Measurements from ENCODE around the gene ANAPC15.

DNA sequence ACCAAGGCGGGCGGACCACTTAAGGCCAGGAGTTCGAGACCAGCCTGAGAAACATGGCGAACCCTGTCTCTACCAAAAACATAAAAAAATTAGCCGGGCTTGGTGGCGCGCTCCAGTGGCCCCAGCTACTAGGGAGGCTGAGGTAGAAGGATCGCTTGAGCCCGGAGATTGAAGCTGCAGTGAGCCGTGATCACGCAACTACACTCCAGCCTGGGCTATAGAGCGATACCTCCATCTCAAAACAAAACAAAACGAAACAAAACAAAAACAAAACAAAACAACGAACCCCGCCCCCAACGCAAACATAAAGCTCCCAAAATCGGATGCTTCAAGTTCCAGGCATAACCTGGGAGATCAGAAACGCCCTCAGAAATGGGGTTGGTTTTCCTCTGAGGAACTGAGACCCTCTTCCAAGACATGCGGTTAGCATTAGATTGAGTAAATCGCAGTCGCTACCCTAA lies 31.3 kb downstream of the ANAPC15 start:
- TF ChIP-seq SUZ12 (IDR thresholded peaks at IDR 0.05; ENCODE audit: extremely low read depth, insufficient read depth, insufficient read length): no peak
- TF ChIP-seq ZNF274 (IDR thresholded peaks at IDR 0.05; ENCODE audit: low read depth, low read length): no peak
